Measurements from ENCODE around the gene SLC16A9.
"Not testable (repeated sequence)": the region's sequence is repeated elsewhere in the genome, so short reads cannot be mapped to it uniquely, and the experiment has no call there.

DNA sequence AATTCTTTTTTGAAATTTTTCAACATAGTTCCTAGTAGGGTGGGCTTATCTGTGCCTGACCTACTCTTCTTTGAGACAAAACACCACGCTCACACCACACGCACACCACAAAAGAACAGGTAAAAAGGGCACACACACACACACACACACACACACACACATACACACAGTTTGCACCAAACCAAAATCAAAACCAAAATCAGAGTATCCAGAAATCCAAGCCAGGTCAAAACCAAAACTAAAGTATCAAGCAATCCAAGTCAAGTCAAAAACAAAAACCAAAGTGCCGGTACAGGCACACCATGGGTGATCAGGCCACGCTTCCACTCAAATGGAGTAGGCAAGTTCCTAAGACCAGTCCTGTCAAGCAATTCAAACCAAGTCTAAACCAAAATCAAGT is 23.2 kb upstream of the SLC16A9 start:
- not testable (repeated sequence) for TF ChIP-seq CTCF, POLR2A (IDR thresholded peaks at IDR 0.05)

Measured in thyroid gland (tissue), 4 donors.